HL-60 (cell line): ENCODE results near the gene ZMAT5.

Source experiments
- GABPA ChIP-seq: IDR thresholded peaks from 2 replicates; pipeline ENCODE4 v1.6.1; 2012; ENCODE audit warnings: low read depth
- POLR2AphosphoS5 ChIP-seq: IDR thresholded peaks from 2 replicates; pipeline ENCODE4 v1.6.1; 2012; ENCODE audit warnings: low read depth
- SPI1 ChIP-seq: IDR thresholded peaks from 2 replicates; pipeline ENCODE4 v1.6.1; 2012; ENCODE audit warnings: low read depth, mild to moderate bottlenecking, borderline replicate concordance
- TF ChIP-seq, protein P1 (sequence below): IDR thresholded peaks from one replicate; pipeline ENCODE4 v1.5.1; 2011; ENCODE audit warnings: low read length, control low read depth, inconsistent platforms; ENCODE audit not compliant: insufficient read depth
- TF ChIP-seq, protein P2 (sequence below): IDR thresholded peaks from 2 replicates; pipeline ENCODE4 v1.6.1; 2012; ENCODE audit warnings: low read depth; ENCODE audit not compliant: insufficient replicate concordance

DNA sequence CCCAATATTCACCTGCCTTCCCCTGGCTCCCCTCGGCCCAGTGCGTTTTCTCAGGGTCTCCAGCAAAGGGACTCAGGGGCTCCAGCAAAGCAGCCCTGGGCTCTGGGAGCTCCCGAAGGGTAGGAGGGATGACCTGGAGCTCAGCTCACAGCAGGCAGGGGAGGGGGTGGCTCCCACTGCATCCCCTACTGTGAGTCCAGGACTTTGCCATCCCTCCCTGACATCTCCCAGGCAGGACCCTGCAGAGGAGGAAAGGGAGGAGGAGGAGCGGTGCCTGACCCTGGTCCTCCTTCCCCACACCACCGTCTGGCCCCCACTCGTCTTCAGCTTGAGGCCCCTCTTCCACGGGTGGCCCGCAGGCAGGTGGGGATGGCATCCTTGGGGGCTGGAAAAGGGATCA lies 42.0 kb downstream of the ZMAT5 start:
- TF ChIP-seq, protein P1, sequence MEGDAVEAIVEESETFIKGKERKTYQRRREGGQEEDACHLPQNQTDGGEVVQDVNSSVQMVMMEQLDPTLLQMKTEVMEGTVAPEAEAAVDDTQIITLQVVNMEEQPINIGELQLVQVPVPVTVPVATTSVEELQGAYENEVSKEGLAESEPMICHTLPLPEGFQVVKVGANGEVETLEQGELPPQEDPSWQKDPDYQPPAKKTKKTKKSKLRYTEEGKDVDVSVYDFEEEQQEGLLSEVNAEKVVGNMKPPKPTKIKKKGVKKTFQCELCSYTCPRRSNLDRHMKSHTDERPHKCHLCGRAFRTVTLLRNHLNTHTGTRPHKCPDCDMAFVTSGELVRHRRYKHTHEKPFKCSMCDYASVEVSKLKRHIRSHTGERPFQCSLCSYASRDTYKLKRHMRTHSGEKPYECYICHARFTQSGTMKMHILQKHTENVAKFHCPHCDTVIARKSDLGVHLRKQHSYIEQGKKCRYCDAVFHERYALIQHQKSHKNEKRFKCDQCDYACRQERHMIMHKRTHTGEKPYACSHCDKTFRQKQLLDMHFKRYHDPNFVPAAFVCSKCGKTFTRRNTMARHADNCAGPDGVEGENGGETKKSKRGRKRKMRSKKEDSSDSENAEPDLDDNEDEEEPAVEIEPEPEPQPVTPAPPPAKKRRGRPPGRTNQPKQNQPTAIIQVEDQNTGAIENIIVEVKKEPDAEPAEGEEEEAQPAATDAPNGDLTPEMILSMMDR: no peak
- TF ChIP-seq, protein P2, sequence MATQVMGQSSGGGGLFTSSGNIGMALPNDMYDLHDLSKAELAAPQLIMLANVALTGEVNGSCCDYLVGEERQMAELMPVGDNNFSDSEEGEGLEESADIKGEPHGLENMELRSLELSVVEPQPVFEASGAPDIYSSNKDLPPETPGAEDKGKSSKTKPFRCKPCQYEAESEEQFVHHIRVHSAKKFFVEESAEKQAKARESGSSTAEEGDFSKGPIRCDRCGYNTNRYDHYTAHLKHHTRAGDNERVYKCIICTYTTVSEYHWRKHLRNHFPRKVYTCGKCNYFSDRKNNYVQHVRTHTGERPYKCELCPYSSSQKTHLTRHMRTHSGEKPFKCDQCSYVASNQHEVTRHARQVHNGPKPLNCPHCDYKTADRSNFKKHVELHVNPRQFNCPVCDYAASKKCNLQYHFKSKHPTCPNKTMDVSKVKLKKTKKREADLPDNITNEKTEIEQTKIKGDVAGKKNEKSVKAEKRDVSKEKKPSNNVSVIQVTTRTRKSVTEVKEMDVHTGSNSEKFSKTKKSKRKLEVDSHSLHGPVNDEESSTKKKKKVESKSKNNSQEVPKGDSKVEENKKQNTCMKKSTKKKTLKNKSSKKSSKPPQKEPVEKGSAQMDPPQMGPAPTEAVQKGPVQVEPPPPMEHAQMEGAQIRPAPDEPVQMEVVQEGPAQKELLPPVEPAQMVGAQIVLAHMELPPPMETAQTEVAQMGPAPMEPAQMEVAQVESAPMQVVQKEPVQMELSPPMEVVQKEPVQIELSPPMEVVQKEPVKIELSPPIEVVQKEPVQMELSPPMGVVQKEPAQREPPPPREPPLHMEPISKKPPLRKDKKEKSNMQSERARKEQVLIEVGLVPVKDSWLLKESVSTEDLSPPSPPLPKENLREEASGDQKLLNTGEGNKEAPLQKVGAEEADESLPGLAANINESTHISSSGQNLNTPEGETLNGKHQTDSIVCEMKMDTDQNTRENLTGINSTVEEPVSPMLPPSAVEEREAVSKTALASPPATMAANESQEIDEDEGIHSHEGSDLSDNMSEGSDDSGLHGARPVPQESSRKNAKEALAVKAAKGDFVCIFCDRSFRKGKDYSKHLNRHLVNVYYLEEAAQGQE: no peak
- TF ChIP-seq POLR2AphosphoS5: no peak
- TF ChIP-seq GABPA: no peak
- TF ChIP-seq SPI1: no peak
